Activated CD8-positive, alpha-beta memory T cell treated with anti-CD3 and anti-CD28 coated beads, Interleukin-2, amount 10 ng/mL, durations not matched to agents 7 days and 5 days (primary cell): ENCODE data around the gene RASAL2. TPM values are rescaled to one million over a fixed set of nuclear protein-coding genes. Genes with fewer than 3 reads are reported as not detected.

Experiments used
- ATAC-seq: fragments of 150-1000 bp; cut with Tn5 transposase; one replicate; pipeline ENCODE4 v1.10.0; 2021; ENCODE audit warnings: moderate library complexity
- CTCF ChIA-PET: fragments of 350-600 bp; sonication (Branson Sonifier 250); formaldehyde crosslinking; loops from one replicate; lab custom pipeline; 2021; ENCODE audit warnings: antibody characterized with exemption; lab: Charles Lee
- DNase-seq: peaks from one replicate; pipeline ENCODE4 v3.0.0-alpha.2; 2020
- H3K27ac Mint-ChIP-seq: one replicate; pipeline ENCODE4 v1.8.0; 2021; ENCODE audit warnings: mild to moderate bottlenecking, mixed read lengths
- H3K27me3 Mint-ChIP-seq: one replicate; pipeline ENCODE4 v1.8.0; 2021; ENCODE audit warnings: mixed read lengths
- H3K36me3 Mint-ChIP-seq: one replicate; pipeline ENCODE4 v1.8.0; 2021; ENCODE audit warnings: mild to moderate bottlenecking, mixed read lengths
- H3K4me1 Mint-ChIP-seq: one replicate; pipeline ENCODE4 v1.8.0; 2021; ENCODE audit warnings: mixed read lengths
- H3K4me3 Mint-ChIP-seq: one replicate; pipeline ENCODE4 v1.8.0; 2021; ENCODE audit warnings: mild to moderate bottlenecking, moderate library complexity, mixed read lengths
- H3K9me3 Mint-ChIP-seq: one replicate; pipeline ENCODE4 v1.8.0; 2022; ENCODE audit warnings: low read depth, mixed read lengths
- total RNA-seq, 2 experiments: library from RNA; stranded (reverse); gene quantifications; one replicate each; pipeline ENCODE4 v1.2.3, GENCODE V29; 2021

RASAL2 gene
- total RNA-seq, 2 experiments from 2014 or later, result not detected

- no peaks in the 10 kb centered on the region for H3K27me3 Mint-ChIP-seq
- no peak for DNase-seq
- H3K4me1 Mint-ChIP-seq, result no peaks in the 10 kb centered on the region
- no peak for ATAC-seq
- no peaks in the 10 kb centered on the region for H3K36me3 Mint-ChIP-seq
- no peak overlapping the region for H3K4me3 Mint-ChIP-seq
- no peaks in the 10 kb centered on the region for H3K9me3 Mint-ChIP-seq
- CTCF ChIA-PET, result no interaction called here
- H3K27ac Mint-ChIP-seq, result no peak overlapping the region
These were observed 318.0 kb downstream of the RASAL2 start for GRCh38 chr1:178411756-178412399.

- Mint-ChIP-seq H3K27me3 (no peaks in the 10 kb centered on the region), H3K9me3 (no peaks in the 10 kb centered on the region), H3K4me3 (no peak overlapping the region), H3K36me3 (no peaks in the 10 kb centered on the region), H3K27ac (no peak overlapping the region), H3K4me1 (no peaks in the 10 kb centered on the region)
- no peak for DNase-seq
- CTCF ChIA-PET, result no interaction called here
- no peak for ATAC-seq
These were observed 318.5 kb downstream of the RASAL2 start for GRCh38 chr1:178412400-178412770.

- Mint-ChIP-seq H3K4me1 (no peaks in the 10 kb centered on the region), H3K4me3 (no peak overlapping the region), H3K36me3 (no peaks in the 10 kb centered on the region), H3K9me3 (no peaks in the 10 kb centered on the region), H3K27me3 (no peaks in the 10 kb centered on the region), H3K27ac (no peak overlapping the region)
- CTCF ChIA-PET, result interaction anchor here (0.9 kb wide), 1 partner anchor 14 kb away, joined by 3 read pairs; no protein-coding TSS in a partner anchor
- ATAC-seq, result no peak
- DNase-seq, result no peak
These were observed 324.0 kb downstream of the RASAL2 start for GRCh38 chr1:178417858-178418257.

- Mint-ChIP-seq H3K4me3 (no peak overlapping the region), H3K27ac (no peak overlapping the region), H3K36me3 (no peaks in the 10 kb centered on the region), H3K4me1 (no peaks in the 10 kb centered on the region), H3K9me3 (no peaks in the 10 kb centered on the region), H3K27me3 (no peaks in the 10 kb centered on the region)
- DNase-seq (no peak), ATAC-seq (no peak)
- CTCF ChIA-PET, result no interaction called here
These were observed 324.5 kb downstream of the RASAL2 start for GRCh38 chr1:178418284-178418955.

GRCh38 chr1:178434360-178434759, 340.5 kb downstream of the RASAL2 start:
- no peak for ATAC-seq
- CTCF ChIA-PET, result interaction anchor here (1.1 kb wide), 1 partner anchor 68 kb away, joined by 3 read pairs; no protein-coding TSS in a partner anchor
- no peaks in the 10 kb centered on the region for H3K4me1 Mint-ChIP-seq
- no peaks in the 10 kb centered on the region for H3K27me3 Mint-ChIP-seq
- no peak overlapping the region for H3K27ac Mint-ChIP-seq
- no peaks in the 10 kb centered on the region for H3K9me3 Mint-ChIP-seq
- H3K36me3 Mint-ChIP-seq, result no peaks in the 10 kb centered on the region
- DNase-seq, result no peak
- H3K4me3 Mint-ChIP-seq, result no peak overlapping the region

GRCh38 chr1:178434899-178435435, 341.1 kb downstream of the RASAL2 start:
- H3K36me3 Mint-ChIP-seq, result no peaks in the 10 kb centered on the region
- H3K4me1 Mint-ChIP-seq, result no peaks in the 10 kb centered on the region
- CTCF ChIA-PET, result interaction anchor here (1.1 kb wide), 1 partner anchor 67 kb away, joined by 3 read pairs; no protein-coding TSS in a partner anchor
- H3K27ac Mint-ChIP-seq, result no peak overlapping the region
- no peak for ATAC-seq
- H3K4me3 Mint-ChIP-seq, result no peak overlapping the region
- DNase-seq, result no peak
- H3K27me3 Mint-ChIP-seq, result no peaks in the 10 kb centered on the region
- H3K9me3 Mint-ChIP-seq, result no peaks in the 10 kb centered on the region

- Mint-ChIP-seq H3K4me1 (no peaks in the 10 kb centered on the region), H3K9me3 (no peaks in the 10 kb centered on the region), H3K36me3 (no peaks in the 10 kb centered on the region), H3K27ac (no peak overlapping the region), H3K27me3 (peaks cover 2% of the 10 kb centered on the region), H3K4me3 (no peak overlapping the region)
- CTCF ChIA-PET, result no interaction called here
- DNase-seq (no peak), ATAC-seq (no peak)
These were observed 343.0 kb downstream of the RASAL2 start for GRCh38 chr1:178436899-178437298.

- no peak for ATAC-seq
- Mint-ChIP-seq H3K4me3 (no peak overlapping the region), H3K4me1 (no peaks in the 10 kb centered on the region), H3K36me3 (no peaks in the 10 kb centered on the region), H3K27ac (no peak overlapping the region), H3K9me3 (no peaks in the 10 kb centered on the region), H3K27me3 (peaks cover 2% of the 10 kb centered on the region)
- DNase-seq, result no peak
- CTCF ChIA-PET, result no interaction called here
These were observed 344.5 kb downstream of the RASAL2 start for GRCh38 chr1:178438432-178438831.

GRCh38 chr1:178442925-178443324, 349.0 kb downstream of the RASAL2 start:
- Mint-ChIP-seq H3K4me1 (no peaks in the 10 kb centered on the region), H3K9me3 (no peaks in the 10 kb centered on the region), H3K27me3 (peaks cover 2% of the 10 kb centered on the region), H3K36me3 (no peaks in the 10 kb centered on the region), H3K4me3 (no peak overlapping the region), H3K27ac (no peak overlapping the region)
- CTCF ChIA-PET, result no interaction called here
- DNase-seq (no peak), ATAC-seq (no peak)

GRCh38 chr1:178450871-178451270, 357.0 kb downstream of the RASAL2 start:
- CTCF ChIA-PET, result no interaction called here
- Mint-ChIP-seq H3K4me1 (no peaks in the 10 kb centered on the region), H3K36me3 (no peaks in the 10 kb centered on the region), H3K27me3 (no peaks in the 10 kb centered on the region), H3K4me3 (no peak overlapping the region), H3K9me3 (no peaks in the 10 kb centered on the region), H3K27ac (no peak overlapping the region)
- no peak for DNase-seq
- no peak for ATAC-seq

GRCh38 chr1:178451529-178451928, 357.6 kb downstream of the RASAL2 start:
- Mint-ChIP-seq H3K4me3 (no peak overlapping the region), H3K27me3 (no peaks in the 10 kb centered on the region), H3K36me3 (no peaks in the 10 kb centered on the region), H3K4me1 (no peaks in the 10 kb centered on the region), H3K27ac (no peak overlapping the region), H3K9me3 (no peaks in the 10 kb centered on the region)
- DNase-seq, result no peak
- CTCF ChIA-PET, result no interaction called here
- ATAC-seq, result no peak

GRCh38 chr1:178452013-178452412, 358.1 kb downstream of the RASAL2 start:
- no peaks in the 10 kb centered on the region for H3K27me3 Mint-ChIP-seq
- no peaks in the 10 kb centered on the region for H3K9me3 Mint-ChIP-seq
- ATAC-seq (no peak), DNase-seq (no peak)
- no peaks in the 10 kb centered on the region for H3K4me1 Mint-ChIP-seq
- no peaks in the 10 kb centered on the region for H3K36me3 Mint-ChIP-seq
- H3K27ac Mint-ChIP-seq, result no peak overlapping the region
- H3K4me3 Mint-ChIP-seq, result no peak overlapping the region
- CTCF ChIA-PET, result no interaction called here

GRCh38 chr1:178456472-178456871, 362.6 kb downstream of the RASAL2 start:
- no peak overlapping the region for H3K4me3 Mint-ChIP-seq
- H3K36me3 Mint-ChIP-seq, result no peaks in the 10 kb centered on the region

GRCh38 chr1:178457651-178458050, 363.7 kb downstream of the RASAL2 start:
- no peak for DNase-seq
- Mint-ChIP-seq H3K36me3 (no peaks in the 10 kb centered on the region), H3K4me1 (no peaks in the 10 kb centered on the region)

More at GRCh38 chr1:178456472-178456871, 362.6 kb downstream of the RASAL2 start:
- no peaks in the 10 kb centered on the region for H3K9me3 Mint-ChIP-seq
- DNase-seq, result no peak
- CTCF ChIA-PET, result no interaction called here
- H3K4me1 Mint-ChIP-seq, result no peaks in the 10 kb centered on the region
- H3K27me3 Mint-ChIP-seq, result no peaks in the 10 kb centered on the region
- H3K27ac Mint-ChIP-seq, result no peak overlapping the region
- ATAC-seq, result no peak

More at GRCh38 chr1:178457651-178458050, 363.7 kb downstream of the RASAL2 start:
- H3K27ac Mint-ChIP-seq, result no peak overlapping the region
- no peak overlapping the region for H3K4me3 Mint-ChIP-seq
- no peaks in the 10 kb centered on the region for H3K9me3 Mint-ChIP-seq
- no peaks in the 10 kb centered on the region for H3K27me3 Mint-ChIP-seq
- ATAC-seq, result no peak
- CTCF ChIA-PET, result no interaction called here
